Astrocyte (in vitro differentiated cells and primary cell): ENCODE data around the gene OR8K1.

ENCODE experiments used
- CTCF ChIP-seq: IDR thresholded peaks from 2 replicates; pipeline ENCODE4 v1.5.1; 2011; ENCODE audit warnings: low read depth, mild to moderate bottlenecking, inconsistent platforms, low read length, moderate library complexity; ENCODE audit not compliant: insufficient read depth
- EZH2 ChIP-seq: IDR thresholded peaks from 2 replicates; pipeline ENCODE4 v1.6.1; 2012; ENCODE audit warnings: mild to moderate bottlenecking, low read length, inconsistent platforms; ENCODE audit not compliant: insufficient read depth

- no peak for TF ChIP-seq CTCF
- TF ChIP-seq EZH2, result no peak
Measured at GRCh38 chr11:56353991-56354390, 8.2 kb downstream of the OR8K1 start, which contains the start of gene OR8J1.
